CD4-positive, alpha-beta T cell treated with Interleukin-17A for 4 hours (primary cell): ENCODE measurements around the gene FLCN.

Experiments used
- DNase-seq: peaks from one replicate; pipeline ENCODE4 v3.0.0-alpha.2; 2020; ENCODE audit warnings: mixed read lengths

Gene FLCN

GRCh38 chr17:17164676-17165075, 72.3 kb downstream of the FLCN start:
- DNase-seq = no peak

GRCh38 chr17:17164156-17164555, 72.8 kb downstream of the FLCN start:
- no peak for DNase-seq
